Stimulated activated CD4-positive, alpha-beta T cell treated with anti-CD3 and anti-CD28 coated beads, Interleukin-4, amount 100 ng/mL, for 1 hour (primary cell): ENCODE results near the gene RASGRF1.

ENCODE experiments used
- DNase-seq: peaks from one replicate; pipeline ENCODE4 v3.0.0-alpha.2; 2020

RASGRF1 gene

GRCh38 chr15:78983146-78983918 is 107.2 kb downstream of the RASGRF1 start:
- no peak for DNase-seq

DNA sequence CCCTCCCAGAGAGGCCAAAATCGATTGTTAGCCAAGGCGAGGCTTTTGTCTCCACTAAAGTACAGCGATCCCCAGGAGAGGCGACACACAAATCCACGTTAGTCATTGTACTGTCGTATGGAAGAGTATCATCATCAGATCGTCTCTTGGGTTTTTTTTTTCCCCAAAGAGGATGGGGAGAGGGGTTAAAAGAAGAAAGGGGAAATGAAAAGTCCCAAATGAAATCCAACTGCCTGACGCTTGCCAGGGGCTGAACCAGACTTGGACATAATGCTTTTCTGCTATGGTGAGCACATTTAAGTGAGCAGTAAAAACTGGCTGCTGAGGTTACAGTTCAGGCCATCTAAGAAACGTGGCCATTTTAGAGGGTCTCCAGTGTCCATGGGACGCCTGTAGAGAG is 107.8 kb downstream of the RASGRF1 start:
- no peak for DNase-seq

GRCh38 chr15:78981532-78982313 is 108.9 kb downstream of the RASGRF1 start:
- no peak for DNase-seq

GRCh38 chr15:78979456-78980320 is 110.9 kb downstream of the RASGRF1 start:
- DNase-seq, result no peak

DNA sequence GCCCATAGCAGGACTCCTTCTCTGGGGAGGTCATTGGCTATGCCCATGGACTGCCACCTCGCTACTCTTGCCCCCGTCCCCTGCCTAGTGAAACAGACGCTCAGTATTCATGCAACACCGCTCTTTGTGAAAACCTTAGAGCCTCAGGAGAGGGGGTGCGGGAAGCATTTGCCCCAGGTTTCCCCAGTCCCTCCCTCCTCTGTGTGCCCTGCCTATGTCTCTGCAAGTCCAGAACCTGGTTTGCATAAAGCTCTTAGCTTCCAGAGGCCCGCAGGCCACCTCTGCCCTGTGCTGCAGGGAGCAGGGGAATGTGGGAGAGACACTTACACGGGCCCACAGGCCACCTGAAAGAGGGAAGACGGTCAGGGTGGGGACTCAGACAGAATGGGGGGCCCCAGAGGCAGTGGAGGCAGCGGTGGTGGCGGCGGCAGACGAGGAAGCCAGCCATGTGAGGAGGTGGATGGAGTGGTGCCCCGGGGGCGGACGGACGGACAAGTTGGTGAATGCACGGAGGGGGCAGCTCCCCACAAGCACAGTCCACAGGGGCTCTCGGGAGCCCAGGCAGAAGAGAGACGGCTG is 111.9 kb downstream of the RASGRF1 start:
- no peak for DNase-seq

GRCh38 chr15:78977591-78978347 is 112.8 kb downstream of the RASGRF1 start:
- no peak for DNase-seq

GRCh38 chr15:78977091-78977571 is 113.4 kb downstream of the RASGRF1 start:
- no peak for DNase-seq

DNA sequence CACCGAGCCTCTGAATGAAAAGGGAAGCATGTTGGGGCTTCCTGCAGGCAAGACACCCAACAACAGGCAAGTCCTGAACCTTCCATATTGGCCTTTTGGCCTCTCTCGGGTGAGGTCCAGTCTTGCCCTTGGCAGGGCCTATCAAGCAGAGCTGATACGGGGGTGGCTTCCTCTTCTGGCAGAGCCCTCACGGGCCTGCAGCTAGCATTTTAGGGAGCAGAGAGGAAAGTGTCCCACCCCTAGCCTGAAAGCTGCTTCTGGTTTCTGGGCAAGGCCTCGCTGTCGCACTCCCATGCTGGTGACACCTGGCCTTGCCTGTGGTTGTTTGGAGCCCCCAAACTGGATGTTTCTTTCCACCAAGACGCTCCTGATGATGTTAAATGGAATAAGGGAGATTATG is 113.9 kb downstream of the RASGRF1 start:
- DNase-seq, result no peak

DNA sequence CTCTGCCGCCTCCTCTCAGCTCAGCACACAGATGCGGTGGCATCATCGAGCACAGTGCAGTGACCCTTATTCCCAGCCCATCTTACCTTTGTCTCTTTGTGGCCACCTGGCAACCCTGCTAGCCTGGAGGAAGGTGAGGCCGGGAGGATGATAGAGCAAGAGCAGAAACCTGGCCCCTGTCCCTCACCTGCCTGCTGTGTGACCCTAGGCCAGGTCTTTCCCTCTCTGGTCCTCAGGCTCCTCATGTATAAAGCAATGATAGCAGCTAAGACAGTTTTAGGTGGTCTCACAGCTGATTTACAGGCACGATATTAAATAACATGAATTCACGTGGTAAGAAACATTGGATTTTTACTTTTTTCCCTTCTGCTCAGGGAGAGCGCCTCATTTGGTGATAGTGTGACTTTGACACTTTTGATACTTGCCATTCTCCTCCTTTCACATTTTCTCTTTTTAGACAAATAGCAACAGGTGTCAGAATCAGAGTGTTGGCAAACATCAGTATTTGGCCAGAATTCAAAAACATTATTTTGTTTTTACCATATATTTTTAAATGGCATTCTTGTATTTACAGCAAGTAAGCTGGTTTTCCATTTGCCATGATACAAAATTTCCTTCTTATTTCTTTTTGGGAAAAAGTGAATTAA is 116.2 kb downstream of the RASGRF1 start:
- no peak for DNase-seq

GRCh38 chr15:78969687-78970349 is 120.8 kb downstream of the RASGRF1 start:
- no peak for DNase-seq

DNA sequence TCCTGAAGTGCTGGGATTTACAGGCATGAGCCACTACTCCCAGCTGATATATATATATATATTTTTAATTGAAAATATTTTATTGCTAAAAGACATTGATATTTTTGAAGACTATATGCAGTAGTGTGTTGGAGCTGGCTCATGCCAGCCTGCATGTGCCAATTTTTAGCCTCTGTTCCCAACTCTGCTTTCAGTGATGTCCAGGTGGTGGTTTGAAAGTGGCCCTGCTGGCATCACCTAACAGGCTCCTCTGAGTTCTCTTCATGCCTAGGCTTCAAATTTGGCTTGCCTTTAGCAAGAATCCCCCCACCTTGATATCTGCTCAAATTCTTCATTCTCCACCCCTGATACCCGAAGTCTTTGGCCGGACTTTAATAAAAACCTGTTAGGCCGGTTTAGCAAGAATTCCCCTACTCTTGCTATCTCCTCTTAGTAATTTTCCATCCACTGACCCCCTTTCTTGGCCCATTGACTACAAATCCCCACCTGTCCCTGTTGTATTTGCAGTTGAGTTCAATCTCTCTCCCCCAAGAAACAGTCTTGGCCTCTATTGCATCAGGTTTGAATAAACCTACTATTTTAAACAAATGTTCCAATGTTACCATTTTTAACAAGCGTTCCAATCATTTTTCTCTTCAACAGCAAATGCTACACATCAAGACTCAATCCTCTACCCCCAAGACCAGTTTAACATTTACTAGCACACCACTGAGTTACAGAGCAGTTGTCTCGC is 121.9 kb downstream of the RASGRF1 start:
- no peak for DNase-seq

DNA sequence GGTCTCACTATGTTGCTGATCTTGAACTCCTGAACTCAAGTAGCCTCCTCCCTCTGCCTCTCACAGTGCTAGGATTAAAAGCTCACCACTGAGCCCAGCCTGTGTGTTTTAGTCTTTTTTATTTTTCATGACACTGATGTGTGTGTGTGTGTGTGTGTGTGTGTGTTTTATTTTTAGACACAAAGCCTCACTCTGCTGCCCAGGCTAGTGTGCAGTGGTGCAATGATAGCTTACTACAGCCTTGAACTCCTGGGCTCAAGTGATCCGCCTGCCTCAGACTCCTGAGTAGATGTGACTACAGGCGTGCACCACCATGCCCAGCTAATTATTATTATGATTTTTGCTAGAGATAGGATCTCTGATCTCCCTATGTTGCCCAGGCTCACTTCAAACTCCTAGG is 122.5 kb downstream of the RASGRF1 start:
- DNase-seq, result no peak

DNA sequence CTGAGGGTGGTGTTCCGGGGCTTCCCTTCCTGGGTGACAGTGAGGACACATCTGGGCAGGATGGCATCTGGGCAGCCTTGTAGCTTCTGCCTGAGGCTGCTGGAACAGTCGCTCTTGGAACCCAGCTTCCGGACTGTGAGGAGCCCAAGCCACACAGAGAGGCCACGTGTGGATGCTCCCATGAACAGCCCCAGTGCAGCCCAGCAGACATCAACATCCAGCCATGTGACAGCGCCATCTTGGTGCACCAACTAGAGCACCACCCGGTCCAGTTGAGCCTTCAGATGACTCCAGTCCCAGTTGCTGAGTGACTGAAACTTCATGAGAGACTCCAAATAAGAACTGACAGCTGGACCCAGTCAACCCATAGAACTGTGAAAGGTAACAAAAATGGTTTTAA is 130.3 kb downstream of the RASGRF1 start:
- no peak for DNase-seq

- no peak for DNase-seq
Measured at GRCh38 chr15:78959360-78959759, 131.2 kb downstream of the RASGRF1 start.

DNA sequence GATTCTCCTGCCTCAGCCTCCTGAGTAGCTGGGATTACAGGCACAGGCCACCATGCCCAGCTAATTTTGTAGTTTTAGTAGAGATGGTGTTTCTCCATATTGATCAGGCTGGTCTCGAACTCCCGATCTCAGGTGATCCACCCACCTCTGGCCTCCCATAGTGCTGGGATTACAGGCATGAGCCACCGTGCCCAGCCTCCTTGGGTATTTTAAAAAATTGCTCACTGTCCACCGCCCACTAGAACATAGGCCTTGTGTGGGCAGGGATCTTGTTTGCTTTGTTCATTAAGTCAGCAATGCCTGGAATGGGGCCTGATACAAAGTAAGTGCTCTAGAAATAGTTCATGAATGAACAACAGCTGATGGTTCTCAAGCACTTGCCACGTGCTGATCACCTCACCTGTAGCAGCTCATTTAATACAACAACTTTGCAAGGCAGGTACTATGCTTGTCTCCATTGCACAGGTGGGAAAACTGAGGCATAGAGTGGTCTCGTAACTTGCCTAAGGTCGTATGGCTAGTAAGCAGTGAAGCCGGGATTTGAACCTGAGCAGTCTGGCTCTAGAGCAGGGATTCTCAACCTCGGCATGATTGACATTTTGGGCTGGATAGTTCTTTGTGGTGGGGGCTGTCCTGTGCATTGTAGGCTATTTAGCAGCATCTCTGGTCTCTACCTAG is 133.0 kb downstream of the RASGRF1 start:
- no peak for DNase-seq

- no peak for DNase-seq
Measured at GRCh38 chr15:78956937-78957336, 133.6 kb downstream of the RASGRF1 start.

DNA sequence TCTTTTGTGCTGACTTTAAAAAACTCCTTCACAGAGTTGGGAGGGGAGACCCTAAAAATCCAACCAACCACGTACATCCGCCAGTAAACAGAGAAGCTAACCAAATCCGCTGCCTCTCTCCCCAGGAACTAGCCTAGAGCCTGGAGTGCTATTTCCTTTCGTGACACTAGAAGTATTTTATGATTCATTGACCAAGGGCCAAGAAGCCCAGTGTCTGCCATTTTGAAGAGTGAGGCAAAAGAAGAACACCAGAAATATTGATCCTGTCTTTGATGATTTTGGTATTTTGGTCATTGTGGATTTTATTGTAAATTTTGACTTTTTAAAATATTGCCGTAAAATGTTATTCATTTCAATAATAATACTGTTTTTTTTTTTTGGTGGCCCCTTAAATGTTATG is 135.2 kb downstream of the RASGRF1 start:
- DNase-seq, result no peak

DNA sequence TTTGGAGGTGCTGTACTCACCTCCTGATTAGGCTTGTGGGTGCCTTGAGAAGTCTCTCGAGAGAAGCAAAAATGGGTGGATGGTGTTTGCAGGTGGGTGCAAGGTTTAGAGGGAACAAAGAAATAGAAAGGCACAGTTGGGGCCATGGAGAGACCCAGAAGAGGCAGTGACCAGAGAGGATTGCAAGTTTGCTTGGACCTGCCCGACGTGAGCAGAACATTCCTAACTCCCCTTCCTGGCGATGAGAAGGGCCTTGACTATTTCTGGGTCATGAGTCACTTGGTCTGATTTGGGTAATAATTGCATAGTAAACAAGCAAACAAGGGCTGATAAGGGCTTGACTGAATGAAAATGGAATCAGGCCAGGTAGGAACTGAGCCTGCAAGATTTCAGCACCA is 138.7 kb downstream of the RASGRF1 start:
- DNase-seq, result no peak
